GM12875 (cell line): ENCODE data around the gene FAM168A.

ENCODE experiments used
- H3K4me3 ChIP-seq: one replicate; pipeline ENCODE4 v1.5.1; 2011; ENCODE audit warnings: low read depth, low read length, control low read depth
- CTCF ChIP-seq: IDR thresholded peaks from 2 replicates; pipeline ENCODE4 v1.5.1; 2011; ENCODE audit warnings: low read depth, mild to moderate bottlenecking, control low read depth, inconsistent platforms, low read length, moderate library complexity, borderline replicate concordance; ENCODE audit not compliant: insufficient read depth

FAM168A gene

GRCh38 chr11:73529204-73529530 lies 68.7 kb downstream of the FAM168A start:
- no peak overlapping the region for H3K4me3 ChIP-seq
- TF ChIP-seq CTCF, result no peak

GRCh38 chr11:73528483-73529203 lies 69.3 kb downstream of the FAM168A start:
- no peak overlapping the region for H3K4me3 ChIP-seq
- no peak for TF ChIP-seq CTCF

GRCh38 chr11:73528013-73528412 lies 69.9 kb downstream of the FAM168A start:
- H3K4me3 ChIP-seq, result no peak overlapping the region
- no peak for TF ChIP-seq CTCF

- H3K4me3 ChIP-seq, result no peak overlapping the region
- no peak for TF ChIP-seq CTCF
These were observed 72.3 kb downstream of the FAM168A start for GRCh38 chr11:73525611-73526010.

GRCh38 chr11:73524774-73525173 lies 73.1 kb downstream of the FAM168A start:
- TF ChIP-seq CTCF, result no peak
- H3K4me3 ChIP-seq, result no peak overlapping the region

- H3K4me3 ChIP-seq, result no peak overlapping the region
- TF ChIP-seq CTCF, result no peak
These were observed 76.3 kb downstream of the FAM168A start for GRCh38 chr11:73521621-73522020.

GRCh38 chr11:73520353-73521061 lies 77.4 kb downstream of the FAM168A start:
- H3K4me3 ChIP-seq, result no peak overlapping the region
- TF ChIP-seq CTCF, result no peak
